ENCODE data around the gene GPR37L1.
"Not testable (repeated sequence)": the region's sequence is repeated elsewhere in the genome, so short reads cannot be mapped to it uniquely, and the experiment has no call there.

GPR37L1 gene

GRCh38 chr1:202134645-202135172 is 12.0 kb downstream of the GPR37L1 start:
- Histone ChIP-seq H3K9ac (ENCODE audit: low read length) (no peak overlapping the region), H3K9me3 (ENCODE audit: control insufficient read depth, low read length) (no peaks in the 10 kb centered on the region), H3K36me3 (ENCODE audit: control insufficient read depth in 1 of 2, insufficient read depth in 2 of 2, low read depth in 1 of 2, low read length in 2 of 2) (peaks cover 56 to 63% of the 10 kb centered on the region in 2 experiments), H2AK5ac (ENCODE audit: low read length, severe bottlenecking) (no peak overlapping the region), H3K14ac (ENCODE audit: low read length in 2 of 2) (no peak overlapping the region), H4K91ac (ENCODE audit: low read length) (no peak overlapping the region), H3K27me3 (ENCODE audit: control insufficient read depth in 1 of 2, insufficient read depth in 1 of 2, low read length in 2 of 2) (no peaks in the 10 kb centered on the region), H4K8ac (ENCODE audit: low read length) (no peak overlapping the region), H3K4me3 (ENCODE audit: insufficient read depth in 1 of 2, low read depth in 1 of 2, low read length in 2 of 2) (no peak overlapping the region), H2BK15ac (ENCODE audit: low read depth, poor library complexity, severe bottlenecking) (no peak overlapping the region), H3K18ac (ENCODE audit: low read depth in 1 of 2, low read length in 2 of 2) (no peak overlapping the region), H2AFZ (ENCODE audit: low read depth, low read length) (no peak overlapping the region), H3K4ac (ENCODE audit: low read depth in 1 of 2, low read length in 2 of 2) (no peak overlapping the region), H2BK12ac (ENCODE audit: low read length in 2 of 2) (no peak overlapping the region), H3K23ac (ENCODE audit: low read length in 2 of 2) (no peak overlapping the region), H3K79me1 (replicated peaks; ENCODE audit: low read length, poor library complexity, severe bottlenecking) (peaks cover 21% of the 10 kb centered on the region), H3K4me2 (ENCODE audit: low read length, poor library complexity, severe bottlenecking) (no peak overlapping the region), H2BK5ac (ENCODE audit: low read depth, low read length, poor library complexity, severe bottlenecking) (no peak overlapping the region), H2BK120ac (ENCODE audit: low read depth, low read length) (no peak overlapping the region), H3K4me1 (ENCODE audit: control insufficient read depth, insufficient read depth, low read depth, low read length) (peaks cover 7% of the 10 kb centered on the region), H3K27ac (ENCODE audit: low read length, poor library complexity, severe bottlenecking) (no peak overlapping the region)
- WGBS, result 96% methylated on average over 13 of the region's 13 CpGs
- DNase-seq, result no peak

GRCh38 chr1:202135221-202135721 is 12.6 kb downstream of the GPR37L1 start:
- Histone ChIP-seq H4K8ac (ENCODE audit: low read length) (no peak overlapping the region), H3K4me3 (ENCODE audit: insufficient read depth in 1 of 2, low read depth in 1 of 2, low read length in 2 of 2) (no peak overlapping the region), H2AK5ac (ENCODE audit: low read length, severe bottlenecking) (no peak overlapping the region), H4K91ac (ENCODE audit: low read length) (no peak overlapping the region), H2BK15ac (ENCODE audit: low read depth, poor library complexity, severe bottlenecking) (no peak overlapping the region), H3K23ac (ENCODE audit: low read length in 2 of 2) (no peak overlapping the region), H2BK12ac (ENCODE audit: low read length in 2 of 2) (no peak overlapping the region), H2BK5ac (ENCODE audit: low read depth, low read length, poor library complexity, severe bottlenecking) (no peak overlapping the region), H3K9me3 (ENCODE audit: control insufficient read depth, low read length) (no peaks in the 10 kb centered on the region), H3K4me2 (ENCODE audit: low read length, poor library complexity, severe bottlenecking) (no peak overlapping the region), H2AFZ (ENCODE audit: low read depth, low read length) (no peak overlapping the region), H3K79me1 (replicated peaks; ENCODE audit: low read length, poor library complexity, severe bottlenecking) (peaks cover 21% of the 10 kb centered on the region), H3K9ac (ENCODE audit: low read length) (no peak overlapping the region), H3K4ac (ENCODE audit: low read depth in 1 of 2, low read length in 2 of 2) (no peak overlapping the region), H3K27me3 (ENCODE audit: control insufficient read depth in 1 of 2, insufficient read depth in 1 of 2, low read length in 2 of 2) (no peaks in the 10 kb centered on the region), H3K4me1 (ENCODE audit: control insufficient read depth, insufficient read depth, low read depth, low read length) (peaks cover 7% of the 10 kb centered on the region), H3K18ac (ENCODE audit: low read depth in 1 of 2, low read length in 2 of 2) (no peak overlapping the region), H3K36me3 (ENCODE audit: control insufficient read depth in 1 of 2, insufficient read depth in 2 of 2, low read depth in 1 of 2, low read length in 2 of 2) (peaks cover 56 to 63% of the 10 kb centered on the region in 2 experiments), H3K14ac (ENCODE audit: low read length in 2 of 2) (no peak overlapping the region), H3K27ac (ENCODE audit: low read length, poor library complexity, severe bottlenecking) (no peak overlapping the region), H2BK120ac (ENCODE audit: low read depth, low read length) (no peak overlapping the region)
- 54% methylated on average over 12 of the region's 15 CpGs for WGBS
- DNase-seq, result peak; percentile 68

GRCh38 chr1:202140833-202141232 is 18.1 kb downstream of the GPR37L1 start:
- Histone ChIP-seq H2BK120ac (ENCODE audit: low read depth, low read length) (no peak overlapping the region), H3K9me3 (ENCODE audit: control insufficient read depth, low read length) (no peaks in the 10 kb centered on the region), H3K23ac (ENCODE audit: low read length in 2 of 2) (no peak overlapping the region), H3K4me3 (ENCODE audit: insufficient read depth in 1 of 2, low read depth in 1 of 2, low read length in 2 of 2) (no peak overlapping the region), H2BK12ac (ENCODE audit: low read length in 2 of 2) (no peak overlapping the region), H2AFZ (ENCODE audit: low read depth, low read length) (no peak overlapping the region), H3K4me2 (ENCODE audit: low read length, poor library complexity, severe bottlenecking) (no peak overlapping the region), H2BK5ac (ENCODE audit: low read depth, low read length, poor library complexity, severe bottlenecking) (no peak overlapping the region), H2AK5ac (ENCODE audit: low read length, severe bottlenecking) (no peak overlapping the region), H4K91ac (ENCODE audit: low read length) (no peak overlapping the region), H3K4me1 (ENCODE audit: control insufficient read depth, insufficient read depth, low read depth, low read length) (peaks cover 16% of the 10 kb centered on the region), H2BK15ac (ENCODE audit: low read depth, poor library complexity, severe bottlenecking) (no peak overlapping the region), H3K27me3 (ENCODE audit: control insufficient read depth in 1 of 2, insufficient read depth in 1 of 2, low read length in 2 of 2) (no peaks in the 10 kb centered on the region), H3K4ac (ENCODE audit: low read depth in 1 of 2, low read length in 2 of 2) (no peak overlapping the region), H3K79me1 (replicated peaks; ENCODE audit: low read length, poor library complexity, severe bottlenecking) (peaks cover 13% of the 10 kb centered on the region), H3K9ac (ENCODE audit: low read length) (no peak overlapping the region), H3K18ac (ENCODE audit: low read depth in 1 of 2, low read length in 2 of 2) (no peak overlapping the region), H3K27ac (ENCODE audit: low read length, poor library complexity, severe bottlenecking) (no peak overlapping the region), H3K36me3 (ENCODE audit: control insufficient read depth in 1 of 2, insufficient read depth in 2 of 2, low read depth in 1 of 2, low read length in 2 of 2) (peaks cover 20 to 23% of the 10 kb centered on the region in 2 experiments), H3K14ac (ENCODE audit: low read length in 2 of 2) (no peak overlapping the region), H4K8ac (ENCODE audit: low read length) (no peak overlapping the region)
- over 99% methylated on average over 4 of the region's 4 CpGs for WGBS
- DNase-seq, result no peak

GRCh38 chr1:202141468-202141867 is 18.8 kb downstream of the GPR37L1 start:
- H3K4me2 ChIP-seq (ENCODE audit: low read length, poor library complexity, severe bottlenecking); H4K8ac ChIP-seq (ENCODE audit: low read length); H2AFZ ChIP-seq (ENCODE audit: low read depth, low read length); H3K9me3 ChIP-seq (ENCODE audit: control insufficient read depth, low read length); H2AK5ac ChIP-seq (ENCODE audit: low read length, severe bottlenecking); H3K4ac ChIP-seq (ENCODE audit: low read depth in 1 of 2, low read length in 2 of 2); H3K4me3 ChIP-seq (ENCODE audit: insufficient read depth in 1 of 2, low read depth in 1 of 2, low read length in 2 of 2); H3K27ac ChIP-seq (ENCODE audit: low read length, poor library complexity, severe bottlenecking); H3K14ac ChIP-seq (ENCODE audit: low read length in 2 of 2); DNase-seq; H3K18ac ChIP-seq (ENCODE audit: low read depth in 1 of 2, low read length in 2 of 2); H2BK120ac ChIP-seq (ENCODE audit: low read depth, low read length); H4K91ac ChIP-seq (ENCODE audit: low read length); H3K9ac ChIP-seq (ENCODE audit: low read length); H2BK12ac ChIP-seq (ENCODE audit: low read length in 2 of 2); H3K27me3 ChIP-seq (ENCODE audit: control insufficient read depth in 1 of 2, insufficient read depth in 1 of 2, low read length in 2 of 2); H2BK15ac ChIP-seq (ENCODE audit: low read depth, poor library complexity, severe bottlenecking); H3K23ac ChIP-seq (ENCODE audit: low read length in 2 of 2); H2BK5ac ChIP-seq (ENCODE audit: low read depth, low read length, poor library complexity, severe bottlenecking): not testable (repeated sequence)
- Histone ChIP-seq H3K4me1 (ENCODE audit: control insufficient read depth, insufficient read depth, low read depth, low read length) (peaks cover 16% of the 10 kb centered on the region), H3K36me3 (ENCODE audit: control insufficient read depth in 1 of 2, insufficient read depth in 2 of 2, low read depth in 1 of 2, low read length in 2 of 2) (peaks cover 18 to 19% of the 10 kb centered on the region in 2 experiments), H3K79me1 (replicated peaks; ENCODE audit: low read length, poor library complexity, severe bottlenecking) (peaks cover 13% of the 10 kb centered on the region)
- no CpG with 5 or more reads among the region's 3 CpGs for WGBS
